Kasumi-1 (cell line): Measurements from ENCODE around the gene SDK2.

Experiments
- DNase-seq, 2 experiments: peaks; one replicate each; lab custom pipeline; 2025; lab: John Stamatoyannopoulos, UW

The SDK2 gene

GRCh38 chr17:73363442-73364154 lies 280.6 kb downstream of the SDK2 start:
- no peak for DNase-seq

- DNase-seq: no peak
Measured at GRCh38 chr17:73362697-73363096, 281.5 kb downstream of the SDK2 start.

GRCh38 chr17:73360961-73361761 lies 283.1 kb downstream of the SDK2 start:
- DNase-seq: no peak

- no peak for DNase-seq
Measured at GRCh38 chr17:73359987-73360410, 284.2 kb downstream of the SDK2 start.

- no peak for DNase-seq
Measured at GRCh38 chr17:73359352-73359751, 284.9 kb downstream of the SDK2 start.

GRCh38 chr17:73358668-73359067 lies 285.6 kb downstream of the SDK2 start:
- DNase-seq: no peak

- DNase-seq: no peak
Measured at GRCh38 chr17:73357981-73358380, 286.3 kb downstream of the SDK2 start.

GRCh38 chr17:73357318-73357717 lies 286.9 kb downstream of the SDK2 start:
- no peak for DNase-seq

GRCh38 chr17:73356561-73357170 lies 287.6 kb downstream of the SDK2 start:
- no peak for DNase-seq

- no peak for DNase-seq
Measured at GRCh38 chr17:73354423-73355284, 289.6 kb downstream of the SDK2 start.

GRCh38 chr17:73352261-73352660 lies 292.0 kb downstream of the SDK2 start:
- DNase-seq: no peak

GRCh38 chr17:73351764-73352163 lies 292.5 kb downstream of the SDK2 start:
- no peak for DNase-seq

- no peak for DNase-seq
Measured at GRCh38 chr17:73350864-73351263, 293.4 kb downstream of the SDK2 start.

- no peak for DNase-seq
Measured at GRCh38 chr17:73349647-73350046, 294.6 kb downstream of the SDK2 start.

- no peak for DNase-seq
Measured at GRCh38 chr17:73349138-73349537, 295.1 kb downstream of the SDK2 start.

- no peak for DNase-seq
Measured at GRCh38 chr17:73348829-73349095, 295.5 kb downstream of the SDK2 start.

GRCh38 chr17:73348018-73348828 lies 296.0 kb downstream of the SDK2 start:
- DNase-seq: no peak

GRCh38 chr17:73347351-73347750 lies 296.9 kb downstream of the SDK2 start:
- DNase-seq: no peak

- DNase-seq: no peak
Measured at GRCh38 chr17:73346501-73347162, 297.6 kb downstream of the SDK2 start.

GRCh38 chr17:73343739-73344454 lies 300.3 kb downstream of the SDK2 start:
- no peak for DNase-seq
